NOMO-1 treated with DMSO at 0.1 percent for 48 hours (cell line): ENCODE measurements around the gene BBIP1.

Experiments used
- DNase-seq: peaks from one replicate; lab custom pipeline; 2025; ENCODE audit not compliant: unreplicated experiment; lab: John Stamatoyannopoulos, UW

The BBIP1 gene

GRCh38 chr10:110863956-110864355 is 55.0 kb downstream of the BBIP1 start:
- no peak for DNase-seq

- DNase-seq: peak; percentile 19
Measured at GRCh38 chr10:110863361-110863760, 55.6 kb downstream of the BBIP1 start.

DNA sequence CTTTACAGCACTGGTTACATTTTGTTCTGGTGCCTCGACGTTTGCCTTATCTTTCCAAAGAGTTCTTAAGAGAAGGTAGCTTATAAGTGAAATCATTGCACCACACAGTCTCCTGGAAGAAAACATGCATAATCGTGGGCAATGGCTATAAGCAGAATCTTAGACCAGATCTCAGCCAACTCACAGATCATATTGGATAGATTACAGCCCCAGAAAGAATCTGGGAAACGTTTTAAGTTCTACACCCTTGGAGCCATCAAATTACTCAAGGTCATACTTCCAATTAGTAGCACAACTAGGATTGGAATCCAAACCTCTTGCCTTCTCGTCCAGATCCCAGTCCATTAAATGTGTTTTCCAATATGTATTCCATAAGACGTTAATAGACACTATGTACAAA is 56.0 kb downstream of the BBIP1 start:
- DNase-seq: no peak

DNA sequence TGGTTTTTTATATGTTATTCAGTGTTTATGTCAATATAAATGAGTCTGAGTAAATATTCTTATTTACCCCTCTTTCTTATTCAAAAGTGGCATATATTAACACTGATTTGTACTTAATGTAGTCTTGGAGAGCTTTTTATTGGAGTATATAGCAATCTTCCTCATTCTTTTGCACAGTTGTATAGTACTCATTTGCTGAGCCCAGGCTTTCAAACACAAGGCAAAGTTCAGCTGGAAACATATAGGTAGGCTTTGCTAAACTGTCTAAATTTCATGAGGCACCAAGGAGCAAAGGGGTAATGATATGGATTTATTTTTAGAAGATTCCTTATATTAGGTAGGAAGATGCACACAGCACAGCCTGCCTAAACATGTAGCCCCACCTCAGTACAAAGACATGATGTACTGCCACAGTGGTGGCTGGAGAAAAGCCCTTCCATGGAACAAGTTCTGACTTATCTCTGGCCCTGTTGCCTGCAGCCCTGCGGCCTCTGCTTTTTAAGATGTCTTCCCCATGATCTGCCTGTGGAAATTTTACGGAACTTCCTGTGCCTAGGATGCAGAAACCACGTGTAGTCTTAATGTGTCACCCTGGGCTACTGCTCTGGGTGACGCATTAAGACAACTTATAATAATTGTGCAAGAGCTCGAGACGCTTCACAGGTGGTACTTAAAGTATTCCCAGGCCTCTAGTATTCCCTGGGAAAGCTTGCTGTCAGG is 56.9 kb downstream of the BBIP1 start:
- DNase-seq: peak; percentile 55

- DNase-seq: no peak
Measured at GRCh38 chr10:110861476-110861875, 57.5 kb downstream of the BBIP1 start.

DNA sequence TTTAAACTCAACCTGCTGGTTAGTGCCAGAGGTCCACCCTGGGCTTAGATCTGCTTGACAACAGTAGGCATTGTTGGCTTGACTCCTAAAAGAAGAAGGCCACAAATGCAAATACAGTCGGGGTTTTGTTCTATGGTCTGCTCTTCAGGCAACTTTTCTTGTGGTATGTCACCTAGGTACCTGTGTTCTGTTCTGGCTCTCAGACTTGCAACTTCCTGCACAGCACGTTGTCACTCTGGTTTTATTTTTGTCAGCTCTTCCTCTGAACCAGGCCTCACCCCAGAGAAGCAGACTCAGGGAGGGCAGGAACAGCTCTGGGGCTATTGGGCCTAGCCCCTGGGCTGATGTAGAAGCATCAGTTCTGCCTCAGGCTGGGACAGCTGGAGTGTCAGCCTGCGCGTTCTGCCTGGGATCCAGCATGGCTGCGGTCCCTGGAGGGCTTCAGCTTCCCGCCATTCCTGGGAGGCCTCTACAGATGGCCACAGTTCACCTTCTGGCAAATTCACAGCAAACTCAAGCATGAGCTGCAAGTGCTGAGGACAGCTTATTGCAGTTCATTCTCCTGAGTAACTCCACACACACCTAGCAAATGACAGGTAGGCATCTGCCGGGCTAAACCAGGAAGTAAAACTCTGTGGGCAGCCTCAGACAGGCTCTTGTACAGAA is 58.3 kb downstream of the BBIP1 start:
- DNase-seq: peak; percentile 24

- DNase-seq: peak; percentile 96
Measured at GRCh38 chr10:110859973-110860376, 59.0 kb downstream of the BBIP1 start.

GRCh38 chr10:110859206-110859972 is 59.6 kb downstream of the BBIP1 start:
- DNase-seq: peak; percentile 77

- DNase-seq: no peak
Measured at GRCh38 chr10:110858297-110858934, 60.6 kb downstream of the BBIP1 start.

- DNase-seq: peak; percentile 12
Measured at GRCh38 chr10:110857265-110858171, 61.5 kb downstream of the BBIP1 start.

DNA sequence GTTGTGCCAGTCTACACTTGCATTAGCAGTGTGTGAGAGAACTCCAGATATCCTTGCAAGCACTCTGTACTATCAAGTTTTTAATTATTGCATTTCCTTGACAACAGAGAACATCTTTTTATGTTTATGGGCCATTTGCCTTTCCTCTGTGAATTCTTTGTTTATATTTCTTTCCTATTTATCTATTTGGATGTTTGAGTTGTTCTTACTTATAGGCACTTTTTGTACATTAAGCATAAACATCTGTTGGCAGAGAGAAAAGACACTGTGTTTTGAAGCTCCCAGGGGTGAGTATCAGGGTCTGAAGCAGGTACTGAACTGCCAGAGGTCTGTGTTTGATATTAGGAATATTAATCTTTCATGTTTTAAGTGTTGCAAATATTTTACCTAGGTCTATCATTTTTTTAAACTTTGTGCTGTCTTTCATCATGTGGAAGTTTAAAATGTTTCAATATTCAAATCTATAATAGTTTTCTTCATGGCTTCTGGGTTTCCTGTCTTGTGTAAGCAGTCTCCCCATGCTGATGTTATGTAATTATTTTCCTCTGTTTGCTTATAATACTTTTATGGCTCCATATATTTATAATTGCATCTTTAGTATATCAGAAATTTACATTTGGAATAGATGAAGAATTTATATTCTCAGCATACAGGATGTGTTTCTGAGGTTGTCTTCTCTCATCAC is 64.9 kb downstream of the BBIP1 start:
- no peak for DNase-seq

DNA sequence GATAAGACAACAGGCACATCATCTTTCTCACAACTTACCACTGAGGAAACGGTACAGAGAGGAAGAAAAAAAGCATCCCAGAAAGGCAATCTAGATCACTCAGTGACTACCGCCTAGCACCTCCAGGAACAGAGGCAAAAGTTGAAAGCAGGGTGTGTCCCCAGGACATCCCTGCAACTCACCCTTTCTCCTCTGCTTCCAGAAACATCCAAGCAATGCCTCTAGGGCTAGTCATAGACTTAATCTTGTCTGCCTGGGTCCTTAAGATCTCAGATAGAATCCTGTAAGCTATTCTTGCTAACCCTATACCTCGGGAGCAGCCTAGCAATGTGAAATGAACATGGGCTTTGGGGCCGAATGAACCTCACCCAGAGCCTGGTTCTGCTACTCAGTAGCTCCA is 66.0 kb downstream of the BBIP1 start:
- no peak for DNase-seq

DNA sequence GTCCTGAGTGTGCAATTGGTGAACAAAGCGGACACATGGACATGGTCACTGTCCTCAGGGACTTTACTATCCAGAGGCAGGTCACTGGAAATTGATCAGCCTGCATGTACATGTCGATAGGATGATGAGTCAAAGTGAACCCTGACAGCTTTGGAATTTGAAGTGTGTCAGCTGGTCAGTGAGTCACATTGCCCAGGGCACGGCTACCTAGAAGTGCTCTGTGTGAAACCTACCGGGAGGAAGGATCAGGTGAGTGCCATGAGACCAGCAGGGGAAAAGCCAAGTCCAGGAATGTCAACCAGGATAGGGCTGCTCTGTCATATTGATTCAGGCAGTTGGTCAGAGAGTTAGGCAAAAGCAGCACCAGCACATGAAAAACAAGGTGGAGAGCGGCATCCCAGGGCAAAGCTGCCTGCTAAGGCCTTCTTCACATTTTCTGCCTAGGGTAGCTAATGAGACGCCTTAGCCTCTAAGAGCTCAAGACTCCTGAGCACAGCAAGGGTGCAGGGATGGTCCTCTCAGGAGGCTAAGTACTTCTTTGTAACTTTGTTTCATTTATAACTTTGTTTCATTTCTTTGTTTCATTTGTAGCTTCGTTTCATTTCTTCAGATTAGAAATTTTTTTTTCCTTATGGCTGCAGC is 66.6 kb downstream of the BBIP1 start:
- DNase-seq: no peak

DNA sequence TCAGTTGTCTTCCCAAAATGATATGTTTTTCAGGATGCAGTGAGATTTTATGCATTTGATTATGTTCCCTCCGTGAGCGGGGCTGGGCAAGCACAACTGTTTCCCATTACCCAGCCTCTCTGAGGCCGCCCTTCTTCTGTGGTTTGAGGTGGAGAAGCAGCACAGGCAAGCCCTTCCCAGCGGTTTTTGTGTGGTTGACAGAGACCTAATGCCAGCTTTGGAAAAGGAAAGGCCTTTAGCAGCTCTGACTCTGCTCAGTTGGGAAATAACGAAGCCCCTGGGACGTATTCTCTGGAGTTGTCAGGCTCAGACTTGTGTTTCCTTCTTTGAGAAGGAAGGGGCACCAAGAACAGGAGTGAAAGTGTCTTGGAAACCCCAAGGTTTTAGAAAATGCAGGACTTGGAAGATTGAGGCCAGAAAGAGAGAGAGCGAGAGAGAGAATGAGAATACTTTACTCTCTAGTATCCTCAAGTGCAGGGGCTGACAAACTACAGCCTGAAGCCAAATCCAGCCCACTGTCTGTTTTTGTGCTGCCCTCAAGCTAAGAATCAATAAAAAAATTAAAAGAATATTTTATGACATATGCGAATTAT is 67.9 kb downstream of the BBIP1 start:
- DNase-seq: peak; percentile 48

- no peak for DNase-seq
Measured at GRCh38 chr10:110850099-110850498, 68.9 kb downstream of the BBIP1 start.
